Umbilical cord (tissue), 2 donors: ENCODE data around the gene TNFRSF12A. TPM values are rescaled to one million over a fixed set of nuclear protein-coding genes. Genes with fewer than 3 reads are reported as not detected.

Source experiments
- DNase-seq: peaks from one replicate; pipeline ENCODE4 v3.0.0-alpha.2; 2015; ENCODE audit warnings: low spot score
- total RNA-seq: library from RNA; depleted of rRNA; stranded (reverse); fragments of >200 nt; gene quantifications from one replicate; pipeline ENCODE4 v1.2.3, GENCODE V29; 2014; ENCODE audit warnings: low replicate concordance; ENCODE audit not compliant: insufficient read depth

TNFRSF12A gene
- total RNA-seq, 1 donor from 2014 or later = 150 TPM

- no peak for DNase-seq
Measured at GRCh38 chr16:3026003-3026378, 5.8 kb downstream of the TNFRSF12A start.

DNA sequence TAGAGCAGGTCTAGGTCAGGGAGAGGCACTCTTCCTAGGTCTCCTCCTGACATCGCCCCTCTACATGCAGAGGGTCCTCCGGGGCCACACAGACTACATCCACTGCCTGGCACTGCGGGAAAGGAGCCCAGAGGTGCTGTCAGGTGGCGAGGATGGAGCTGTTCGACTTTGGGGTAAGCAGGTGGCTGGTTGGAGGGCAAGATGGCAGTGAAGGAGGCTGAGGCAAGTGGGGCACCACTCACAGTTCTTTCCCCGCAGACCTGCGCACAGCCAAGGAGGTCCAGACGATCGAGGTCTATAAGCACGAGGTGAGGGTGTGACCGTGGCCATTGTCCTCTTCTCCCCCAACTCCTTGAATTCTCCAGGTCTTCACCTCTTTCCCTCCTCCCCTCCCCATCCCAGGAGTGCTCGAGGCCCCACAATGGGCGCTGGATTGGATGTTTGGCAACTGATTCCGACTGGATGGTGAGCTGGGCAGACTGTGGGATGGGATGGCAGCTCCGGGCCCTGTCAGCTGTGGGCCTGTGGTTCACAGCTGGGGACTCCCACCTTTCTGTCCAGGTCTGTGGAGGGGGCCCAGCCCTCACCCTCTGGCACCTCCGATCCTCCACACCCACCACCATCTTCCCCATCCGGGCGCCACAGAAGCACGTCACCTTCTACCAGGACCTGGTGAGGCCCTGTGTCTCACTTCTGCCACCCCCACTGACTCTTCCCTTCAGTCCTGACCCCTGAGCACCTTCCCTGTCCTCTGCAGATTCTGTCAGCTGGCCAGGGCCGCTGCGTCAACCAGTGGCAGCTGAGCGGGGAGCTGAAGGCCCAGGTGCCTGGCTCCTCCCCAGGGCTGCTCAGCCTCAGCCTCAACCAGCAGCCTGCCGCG is 6.7 kb downstream of the TNFRSF12A start:
- no peak for DNase-seq

- DNase-seq = no peak
Measured at GRCh38 chr16:3027489-3027795, 7.3 kb downstream of the TNFRSF12A start.

DNA sequence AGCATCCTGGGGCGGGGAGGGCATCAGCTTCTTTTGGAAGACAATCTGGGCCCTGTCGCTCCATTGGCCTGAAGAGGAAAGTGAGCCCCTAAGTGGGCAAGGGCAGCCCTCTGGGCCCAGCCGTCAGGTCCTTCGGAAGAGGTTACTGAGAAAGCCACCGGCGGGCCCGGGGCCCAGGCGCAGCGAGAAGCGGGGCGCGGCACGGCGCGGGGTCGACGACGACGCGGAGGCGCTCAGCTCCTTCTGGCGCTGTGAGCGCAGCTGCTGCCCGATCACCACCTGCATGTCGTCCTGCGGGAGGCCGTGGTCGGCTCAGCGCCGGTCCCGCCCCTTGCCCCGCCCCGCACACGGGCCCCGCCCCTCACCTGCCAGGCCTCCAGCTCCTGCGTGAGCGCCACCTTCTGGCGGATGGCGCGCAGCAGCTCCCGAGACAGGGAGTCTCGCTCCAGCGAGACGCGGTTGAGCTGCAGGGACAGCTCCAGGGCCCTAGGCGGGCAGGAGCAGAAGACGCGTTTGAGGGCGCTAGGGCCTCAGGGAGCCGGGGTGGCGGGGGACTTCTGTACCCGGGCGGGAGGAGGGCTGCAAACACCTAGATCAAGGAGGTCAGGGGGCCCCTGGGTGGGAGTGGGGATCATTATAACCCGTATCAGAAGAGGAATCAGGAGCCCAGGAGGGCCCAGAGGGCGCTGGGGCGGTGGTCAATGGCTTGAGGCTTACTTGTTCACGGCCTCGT is 8.0 kb downstream of the TNFRSF12A start:
- DNase-seq = peak; percentile 68

- DNase-seq = no peak
Measured at GRCh38 chr16:3028716-3029319, 8.7 kb downstream of the TNFRSF12A start.

- DNase-seq = no peak
Measured at GRCh38 chr16:3029491-3030221, 9.5 kb downstream of the TNFRSF12A start.

- no peak for DNase-seq
Measured at GRCh38 chr16:3030222-3031212, 10.3 kb downstream of the TNFRSF12A start.

DNA sequence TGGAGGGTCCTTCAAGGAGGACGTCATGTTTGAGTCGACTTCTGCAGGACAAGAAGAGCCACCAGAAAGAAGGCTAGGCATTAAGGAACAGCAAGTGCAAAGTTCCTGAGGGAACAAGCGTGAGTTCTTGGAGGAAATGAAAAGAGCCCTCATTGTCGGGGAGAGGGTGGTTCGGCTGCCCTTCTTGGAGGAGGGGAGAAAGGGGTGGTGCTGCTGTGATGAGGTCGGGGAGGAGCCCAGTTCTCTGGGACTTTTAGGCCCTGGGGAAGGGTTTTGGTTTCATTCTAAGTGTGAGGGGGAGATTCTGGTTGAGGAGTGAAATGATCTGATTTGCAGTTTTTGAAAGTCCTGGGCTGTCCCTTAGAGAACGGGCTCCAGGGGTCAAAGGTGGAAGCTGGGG is 12.5 kb downstream of the TNFRSF12A start:
- no peak for DNase-seq

- DNase-seq = no peak
Measured at GRCh38 chr16:3035289-3035971, 15.3 kb downstream of the TNFRSF12A start.

GRCh38 chr16:3035972-3036725 is 16.0 kb downstream of the TNFRSF12A start:
- DNase-seq = no peak

DNA sequence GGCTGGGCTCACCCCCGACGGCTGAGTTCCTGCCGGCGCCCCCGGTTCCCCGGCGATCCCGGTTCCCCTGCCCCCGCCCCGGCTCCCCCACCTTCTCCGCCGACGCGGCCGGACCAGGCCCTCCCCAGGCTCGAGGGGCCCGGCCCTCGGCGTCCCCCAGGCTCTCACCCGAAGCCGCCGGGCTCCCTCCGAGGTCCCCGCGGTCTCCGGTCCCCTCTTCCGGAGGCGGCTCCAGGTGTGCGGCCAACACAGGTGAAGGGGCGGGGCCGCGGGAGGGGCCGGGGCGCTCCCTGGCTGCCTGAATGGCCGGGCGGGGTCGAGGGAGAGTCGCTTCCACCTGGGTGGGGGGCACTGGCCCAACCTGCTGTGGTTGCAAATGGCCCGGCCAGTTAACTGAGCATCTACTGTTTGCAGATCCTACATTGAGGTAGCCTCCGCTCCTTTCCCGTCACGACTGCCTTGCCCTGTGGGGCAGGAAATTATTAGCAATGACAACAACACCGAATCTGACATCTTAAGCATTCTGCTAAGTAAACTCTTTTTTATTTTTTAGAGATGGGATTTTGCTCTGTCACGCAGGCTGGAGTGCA is 16.7 kb downstream of the TNFRSF12A start, which contains the start of gene BICDL2:
Gene BICDL2 (minus strand): TSS at position 219 of the 590 bp plus-strand sequence. CDS start 1,448 bp downstream, outside the sequence.
- no peak for DNase-seq

GRCh38 chr16:3038256-3038655 is 18.1 kb downstream of the TNFRSF12A start:
- no peak for DNase-seq

DNA sequence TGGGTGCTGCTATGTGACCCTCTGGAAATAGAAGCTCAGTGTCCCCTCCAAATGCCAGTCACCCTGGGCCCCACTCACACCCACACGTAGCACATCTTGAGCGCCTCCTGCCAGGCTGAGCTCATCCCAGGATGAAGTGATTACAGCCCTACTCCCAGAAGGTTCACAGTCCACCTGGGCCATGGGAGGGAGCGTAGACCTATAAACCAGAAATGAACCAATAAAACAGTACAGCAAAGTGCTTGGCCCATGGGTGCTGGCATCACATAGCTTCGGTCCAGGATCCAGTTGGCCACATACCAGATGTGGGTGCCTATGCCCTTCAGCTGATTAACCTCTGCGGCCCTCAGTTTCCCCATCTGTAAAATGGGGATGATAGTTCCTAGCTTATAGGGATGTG is 18.7 kb downstream of the TNFRSF12A start:
- no peak for DNase-seq

DNA sequence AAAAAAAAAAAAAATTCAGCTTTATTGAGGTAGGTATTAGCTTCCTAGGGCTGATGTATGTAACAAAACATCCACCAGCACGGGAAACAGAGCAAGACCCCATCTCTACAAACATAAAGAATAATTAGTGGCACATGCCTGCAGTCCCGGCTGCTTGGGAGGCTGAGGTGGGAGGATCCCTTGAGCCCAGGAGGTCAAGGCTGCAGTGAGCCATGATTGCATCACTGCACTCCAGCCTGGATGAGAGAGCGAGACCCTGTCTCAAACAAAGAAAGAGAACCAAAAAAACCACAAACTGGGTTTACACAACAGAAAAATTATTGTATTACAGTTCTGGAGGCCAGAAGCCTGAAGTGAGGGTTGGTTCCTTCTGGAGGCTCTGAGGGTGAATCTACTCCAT is 22.2 kb downstream of the TNFRSF12A start:
- no peak for DNase-seq

DNA sequence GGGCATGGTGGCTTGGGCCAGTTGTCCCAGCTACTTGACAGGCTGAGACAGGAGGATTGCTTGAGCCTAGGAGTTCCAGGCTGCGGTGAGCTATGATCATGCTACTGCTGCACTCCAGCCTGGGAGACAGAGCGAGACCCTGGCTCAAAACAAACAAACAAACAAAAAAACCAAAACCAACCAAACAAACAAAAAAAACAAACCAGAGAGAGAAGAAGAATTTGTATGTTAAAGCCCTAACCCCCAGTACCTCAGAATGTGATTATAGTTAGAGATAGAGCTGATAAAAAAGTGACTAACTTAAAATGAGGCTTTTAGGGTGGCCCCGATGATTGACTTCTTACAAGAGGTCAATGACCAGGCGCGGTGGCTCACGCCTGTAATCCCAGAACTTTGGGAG is 24.5 kb downstream of the TNFRSF12A start:
- no peak for DNase-seq

DNA sequence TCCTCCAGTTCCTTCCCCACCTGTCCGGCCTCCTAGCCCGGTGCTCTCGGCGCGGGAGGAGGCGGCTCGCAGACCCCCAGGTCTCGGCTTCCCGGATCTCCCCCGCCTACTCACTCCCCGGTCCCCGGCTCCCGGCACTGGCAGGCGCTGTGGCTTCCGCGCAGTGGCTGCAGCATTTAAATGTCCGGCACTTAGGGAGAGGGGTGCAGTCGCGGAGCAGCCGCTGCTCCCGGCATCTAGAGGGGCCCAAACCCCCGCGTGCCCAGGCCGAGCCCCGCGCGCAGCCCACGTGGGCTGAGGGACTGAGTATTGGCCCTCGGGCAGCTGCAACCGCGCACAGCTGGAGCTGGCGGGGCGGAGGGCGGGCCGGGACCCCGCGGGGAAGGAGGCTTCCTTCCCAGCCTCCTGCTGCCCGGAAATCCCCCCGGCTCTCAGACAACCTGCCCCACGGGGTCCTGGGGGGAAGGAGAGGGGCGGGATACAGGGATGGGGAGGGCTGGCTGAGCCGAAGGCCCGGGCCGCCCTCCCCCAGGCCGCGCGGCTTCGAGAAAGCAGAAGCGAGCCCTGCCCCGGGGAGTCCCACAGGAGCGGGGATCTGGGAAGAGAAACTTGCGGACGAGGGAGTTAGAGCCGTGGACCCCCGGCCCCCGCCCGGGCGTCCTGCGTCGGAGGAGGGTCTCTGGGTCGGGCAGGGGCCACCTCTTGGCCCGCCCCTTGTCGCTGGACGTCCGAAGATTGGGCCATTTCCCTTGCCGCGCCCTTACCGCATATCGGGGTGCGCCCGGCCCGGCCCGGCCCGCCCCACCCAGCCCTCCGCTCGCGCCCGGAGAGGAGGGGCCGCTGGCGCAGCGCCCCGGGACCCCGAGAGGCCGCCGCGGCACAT is 25.8 kb downstream of the TNFRSF12A start, which contains the start of gene MMP25:
Gene MMP25 (plus strand): TSS at position 804 of the 883 bp plus-strand sequence. CDS start 357 bp downstream, outside the sequence.
- DNase-seq = no peak

GRCh38 chr16:3046641-3047386 is 26.6 kb downstream of the TNFRSF12A start:
- DNase-seq = no peak
